Stimulated activated CD4-positive, alpha-beta T cell treated with anti-CD3 and anti-CD28 coated beads, Interleukin-12 subunit alpha, Interleukin-12 subunit beta, amount 100 ng/mL, for 48 hours (primary cell): ENCODE measurements around the gene THBS4.

Experiments used
- DNase-seq, 3 donors: peaks; one replicate each; pipeline ENCODE4 v3.0.0-alpha.2; 2020; ENCODE audit warnings: low read depth in 2 of 3, low spot score in 1 of 3

The THBS4 gene

DNA sequence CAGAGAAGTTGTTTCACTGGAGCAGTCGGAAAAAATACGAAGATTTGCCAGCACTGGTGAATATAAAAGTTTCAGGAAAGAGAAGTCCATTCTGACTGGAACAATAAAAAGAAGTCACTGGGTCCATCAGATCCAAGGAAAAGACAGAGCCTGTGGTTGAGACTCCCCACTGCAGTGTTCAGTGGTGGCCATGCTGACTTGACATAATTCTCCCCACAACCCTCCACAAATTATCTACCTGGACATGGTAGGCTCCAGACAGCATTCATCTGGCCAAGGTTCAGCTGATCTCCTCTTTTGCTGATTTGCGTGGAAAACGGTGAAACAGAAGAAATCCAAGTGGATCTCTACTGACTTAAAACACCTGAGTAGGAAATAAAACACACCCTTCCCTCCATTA is 8.0 kb downstream of the THBS4 start:
- DNase-seq, result no peak

GRCh38 chr5:80048084-80048780 is 13.1 kb downstream of the THBS4 start:
- no peak for DNase-seq

GRCh38 chr5:80052464-80052863 is 17.3 kb downstream of the THBS4 start:
- DNase-seq, result no peak

DNA sequence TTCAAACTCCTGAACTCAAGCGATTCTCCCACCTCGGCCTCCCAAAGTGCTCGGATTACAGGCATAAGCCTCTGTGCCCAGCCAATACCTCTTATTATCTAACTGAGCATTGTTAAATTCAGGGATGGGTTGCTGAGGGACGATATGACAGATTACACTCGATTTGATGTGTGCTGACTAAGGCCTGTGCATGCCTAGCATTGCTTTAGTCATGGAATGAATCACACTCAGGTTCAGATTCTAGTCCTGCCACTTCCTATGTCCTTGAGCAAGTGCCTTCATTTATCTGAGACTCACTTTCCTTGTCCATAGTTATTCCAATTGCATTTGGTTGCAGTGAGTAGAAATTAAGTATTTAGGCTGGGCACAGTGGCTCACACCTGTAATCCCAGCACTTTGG is 19.5 kb downstream of the THBS4 start:
- DNase-seq, result no peak

GRCh38 chr5:80055491-80056170 is 20.5 kb downstream of the THBS4 start:
- DNase-seq, result no peak

DNA sequence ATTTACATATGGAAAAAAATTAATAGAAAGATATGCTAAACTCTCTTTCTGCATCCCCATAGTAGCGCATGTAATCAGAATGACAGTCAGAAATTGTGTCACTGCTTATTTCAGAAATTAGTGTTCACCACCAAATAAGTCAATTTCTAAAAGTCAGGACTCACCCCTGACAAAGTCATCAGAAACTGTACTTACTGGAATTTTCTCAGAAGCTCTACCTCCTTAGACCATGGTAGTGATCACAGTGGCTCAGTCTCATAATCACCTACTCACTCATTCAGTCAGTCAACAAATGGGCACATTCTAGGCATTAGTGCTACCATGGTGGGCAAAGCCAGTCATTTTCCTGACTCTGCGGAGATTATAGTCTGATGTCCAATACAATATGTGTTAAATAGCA is 22.0 kb downstream of the THBS4 start:
- no peak for DNase-seq

- DNase-seq, result no peak
Measured at GRCh38 chr5:80057921-80058320, 22.8 kb downstream of the THBS4 start.

GRCh38 chr5:80059354-80059980 is 24.3 kb downstream of the THBS4 start:
- no peak for DNase-seq

- no peak for DNase-seq
Measured at GRCh38 chr5:80060966-80061365, 25.8 kb downstream of the THBS4 start.

GRCh38 chr5:80061547-80061946 is 26.4 kb downstream of the THBS4 start:
- no peak for DNase-seq

- DNase-seq, result no peak
Measured at GRCh38 chr5:80064124-80064523, 29.0 kb downstream of the THBS4 start.

GRCh38 chr5:80067016-80067415 is 31.9 kb downstream of the THBS4 start:
- no peak for DNase-seq

- DNase-seq, result no peak
Measured at GRCh38 chr5:80067531-80068245, 32.5 kb downstream of the THBS4 start.

DNA sequence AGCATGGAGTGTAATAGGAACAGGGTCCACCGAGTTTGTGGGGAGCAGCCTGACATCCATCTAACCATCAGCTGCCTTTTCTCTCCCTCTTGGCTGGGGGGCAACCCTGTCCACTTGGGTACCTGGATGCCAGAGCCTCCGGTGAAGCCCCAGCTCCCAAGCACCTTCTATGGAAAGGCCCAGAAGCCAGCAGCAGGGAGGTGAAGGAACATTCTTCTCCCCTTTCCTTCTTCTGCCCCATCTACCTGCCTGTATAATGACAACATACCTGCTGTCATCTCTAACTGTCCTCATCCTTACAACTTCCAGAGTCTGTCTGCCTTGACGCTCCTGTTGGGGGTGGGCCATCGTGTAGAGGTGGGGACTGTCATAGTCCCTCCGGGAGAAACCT is 33.1 kb downstream of the THBS4 start:
- no peak for DNase-seq

- DNase-seq, result no peak
Measured at GRCh38 chr5:80068775-80069174, 33.6 kb downstream of the THBS4 start.

DNA sequence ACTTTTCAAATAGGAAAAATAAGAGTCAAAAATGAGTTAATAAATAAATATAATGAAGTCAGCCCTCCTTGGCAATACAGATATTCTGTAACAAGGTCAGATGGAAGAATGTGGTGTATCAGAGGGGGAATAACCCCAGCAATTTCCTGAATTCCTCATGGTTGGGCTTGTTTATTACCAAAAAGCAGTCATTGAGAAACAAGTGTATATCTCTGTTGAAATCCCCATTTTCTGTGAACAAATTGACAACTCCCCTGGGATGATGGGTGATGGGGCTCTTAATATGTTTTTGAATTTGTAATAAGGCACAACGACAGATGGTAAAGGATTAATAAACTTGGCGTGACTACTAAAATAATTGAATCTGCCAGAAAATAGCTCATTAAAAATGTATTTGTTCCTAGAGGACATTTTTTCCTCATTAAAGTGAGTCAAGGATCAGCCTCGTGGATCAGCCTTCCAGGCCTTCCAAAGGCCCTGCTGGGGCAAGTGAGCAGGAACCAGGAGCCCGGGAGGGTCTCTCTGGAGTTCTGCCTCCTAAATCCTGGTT is 34.2 kb downstream of the THBS4 start:
- no peak for DNase-seq

GRCh38 chr5:80069918-80070318 is 34.8 kb downstream of the THBS4 start:
- DNase-seq, result no peak

DNA sequence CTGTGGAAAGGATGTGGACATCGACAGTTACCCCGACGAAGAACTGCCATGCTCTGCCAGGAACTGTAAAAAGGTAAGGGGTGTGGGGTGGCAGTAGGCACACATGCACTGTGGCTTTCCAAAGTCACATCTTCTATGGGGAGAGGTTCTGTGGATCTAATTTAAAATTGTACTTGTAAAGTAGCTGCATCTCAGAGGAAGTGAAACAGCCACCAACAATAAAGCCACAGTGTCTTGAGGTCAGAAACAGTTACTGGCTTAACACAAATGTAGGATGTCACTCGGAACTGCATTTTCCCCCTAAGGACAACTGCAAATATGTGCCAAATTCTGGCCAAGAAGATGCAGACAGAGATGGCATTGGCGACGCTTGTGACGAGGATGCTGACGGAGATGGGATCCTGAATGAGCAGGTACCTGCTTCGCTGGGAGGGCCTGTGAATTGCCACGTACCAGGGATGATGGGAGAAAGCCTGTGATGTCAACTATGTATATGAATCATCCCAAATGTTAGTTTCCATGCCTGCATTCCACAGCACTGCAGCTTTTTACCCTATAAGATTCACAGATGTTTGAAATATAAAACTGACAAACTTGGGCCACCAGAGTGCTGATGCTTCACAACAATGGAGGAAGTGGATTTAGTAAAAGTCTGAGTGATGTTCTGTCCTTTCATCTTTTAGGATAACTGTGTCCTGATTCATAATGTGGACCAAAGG is 35.3 kb downstream of the THBS4 start:
- no peak for DNase-seq

DNA sequence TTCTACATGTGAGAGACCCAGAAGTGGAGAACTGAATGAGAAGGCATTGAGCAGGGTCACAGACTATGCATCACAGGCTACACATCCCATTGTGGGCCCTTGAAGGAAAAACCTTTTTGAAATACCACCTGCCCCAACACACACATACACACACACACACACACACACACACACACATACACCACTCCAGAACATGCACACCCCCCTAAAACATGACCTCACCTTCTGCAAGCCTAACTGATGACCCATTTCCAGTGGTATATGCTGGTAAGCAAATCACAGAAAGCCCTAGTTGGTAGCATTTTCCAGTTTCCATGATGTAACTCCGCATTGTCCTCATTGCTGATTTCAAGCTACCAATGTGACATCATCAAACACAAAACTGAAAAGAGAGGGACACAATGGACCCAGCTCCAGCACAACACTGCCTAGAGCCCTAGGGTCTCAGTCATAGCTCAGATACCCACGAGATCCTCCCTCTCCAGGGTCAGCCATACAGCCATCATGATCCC is 36.4 kb downstream of the THBS4 start:
- DNase-seq, result no peak
